ENCODE results near the gene DMBT1.

GRCh38 chr10:122592161-122592560 is 31.6 kb downstream of the DMBT1 start:
- TF ChIP-seq POLR2A (IDR thresholded peaks at IDR 0.05), result no peak
- TF ChIP-seq CTCF (IDR thresholded peaks at IDR 0.05), result no peak
